HG03108 (cell line): ENCODE data around the gene PLK1.
"Not testable (repeated sequence)": the region's sequence is repeated elsewhere in the genome, so short reads cannot be mapped to it uniquely, and the experiment has no call there.

Experiments used
- ATAC-seq: cut with Tn5 transposase; IDR thresholded peaks from one replicate; pipeline ENCODE4 v1.9.1; 2021; ENCODE audit warnings: moderate library complexity; ENCODE audit not compliant: unreplicated experiment

PLK1 gene

DNA sequence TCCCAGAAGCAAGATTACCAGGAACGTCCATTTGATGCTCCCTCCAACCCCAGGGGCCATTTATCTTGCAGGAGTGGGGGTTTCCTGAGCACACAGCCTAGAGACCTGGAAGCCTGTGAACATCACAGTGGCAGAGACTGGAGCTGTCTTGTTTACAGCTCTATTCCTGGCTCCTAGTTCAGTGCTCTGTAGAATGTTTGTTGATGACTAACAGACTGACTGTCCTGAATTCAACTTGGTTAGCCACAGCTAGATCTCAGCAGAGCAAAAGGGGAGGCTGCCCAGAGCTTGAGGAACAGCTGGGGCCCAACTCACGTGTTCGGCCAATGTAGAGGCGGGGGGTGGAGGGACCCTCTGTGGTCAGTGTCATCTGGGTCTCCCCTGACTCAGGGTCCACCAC, 27.8 kb downstream of the PLK1 start:
- no peak for ATAC-seq

DNA sequence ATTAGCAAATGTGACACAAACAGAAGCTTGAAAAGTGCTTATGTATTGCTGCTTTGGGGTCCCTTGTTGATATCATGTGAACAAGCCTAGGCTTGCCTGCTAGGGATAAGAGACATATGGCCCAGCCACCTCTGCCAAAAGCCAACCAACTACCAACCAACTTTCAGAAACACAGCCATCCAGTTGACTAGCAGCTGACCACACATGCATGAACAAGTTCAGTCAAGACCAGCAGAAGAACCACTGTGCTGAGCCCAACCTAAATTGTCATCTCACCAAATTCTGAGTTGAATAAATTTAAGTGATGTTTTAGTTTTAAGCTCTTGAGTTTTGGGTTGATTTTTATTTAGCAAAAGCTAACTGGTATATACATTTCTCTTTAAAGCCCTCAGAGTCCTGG, 30.8 kb downstream of the PLK1 start:
- ATAC-seq: no peak

DNA sequence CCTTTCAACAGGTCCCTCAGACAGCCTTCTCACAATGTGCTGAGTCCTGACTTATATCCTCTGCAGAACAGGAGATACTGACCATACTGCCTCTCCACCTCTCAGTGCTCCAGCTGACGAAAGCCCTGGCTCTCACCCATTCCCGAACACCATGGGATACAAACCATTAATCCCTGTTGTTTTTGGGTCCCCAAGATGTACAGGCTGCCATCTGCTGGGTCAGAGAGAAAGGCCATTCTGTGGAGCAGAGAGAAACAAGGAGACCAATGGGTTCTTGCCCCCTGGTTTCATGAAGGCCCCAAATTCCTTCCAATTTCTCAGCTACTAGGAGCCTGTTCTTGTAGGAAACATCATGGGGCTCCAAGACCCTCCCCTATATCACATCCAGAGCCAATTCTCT, 31.3 kb downstream of the PLK1 start:
- no peak for ATAC-seq

DNA sequence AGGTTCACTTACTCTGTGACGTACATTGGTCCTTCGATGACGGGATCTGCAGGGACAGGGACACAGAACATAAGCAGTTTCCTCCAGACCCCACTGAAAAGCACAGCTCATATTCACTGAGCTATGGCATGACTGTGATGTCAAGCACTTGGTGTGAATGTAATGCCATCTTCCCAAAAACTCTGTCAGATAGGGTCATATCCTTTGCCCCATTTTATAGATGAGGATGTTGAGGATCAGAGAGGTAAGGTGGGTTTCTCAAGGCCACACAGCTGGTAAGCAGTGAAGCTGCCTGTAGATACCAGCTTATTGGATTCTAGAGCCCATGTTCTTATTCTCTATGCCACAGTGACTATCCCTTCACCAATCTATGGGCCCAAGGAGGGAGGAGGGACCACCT, 31.8 kb downstream of the PLK1 start:
- ATAC-seq: no peak

DNA sequence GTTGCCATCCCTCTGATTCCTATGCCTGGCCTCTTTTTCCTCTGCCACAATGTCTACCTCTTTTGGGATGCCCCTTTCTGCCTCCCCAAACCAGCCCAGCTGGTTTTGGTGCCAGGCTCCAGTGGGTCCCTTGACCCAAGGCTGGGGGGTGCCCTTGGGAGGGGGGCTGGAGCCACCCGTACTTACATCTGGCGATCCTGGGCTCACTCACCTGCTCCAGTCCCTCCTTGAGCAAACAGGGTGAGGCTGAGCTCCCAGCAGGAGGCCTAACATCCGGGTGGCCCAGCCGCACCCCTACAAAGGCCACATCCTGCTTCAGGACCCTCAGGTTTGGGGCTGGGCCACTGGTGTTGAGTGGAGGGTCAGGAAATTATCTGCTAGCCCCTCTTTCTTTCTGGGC, 33.1 kb downstream of the PLK1 start:
- no peak for ATAC-seq

DNA sequence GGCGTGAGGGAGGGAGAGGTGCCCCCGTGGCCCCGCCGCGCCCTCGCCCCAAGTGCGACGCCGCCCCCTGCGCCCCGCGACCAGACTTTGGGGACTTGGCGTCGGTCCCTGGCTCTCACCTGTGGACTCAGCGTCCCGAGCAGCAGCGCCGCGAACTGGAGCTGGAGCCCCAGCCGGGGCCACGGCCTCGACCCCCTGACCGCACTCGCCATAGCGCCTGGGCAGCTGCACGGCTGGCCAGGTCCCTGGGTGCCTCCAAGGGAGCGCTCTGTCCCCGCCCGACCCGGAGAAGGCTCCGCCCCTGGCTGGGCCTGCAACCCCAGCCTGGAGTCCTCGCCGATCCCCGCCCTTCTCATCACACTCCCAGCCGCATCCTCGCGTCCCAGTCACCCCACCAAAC, 34.3 kb downstream of the PLK1 start, which contains the start of gene ERN2:
Gene ERN2 (minus strand): TSS at position 247 of the 400 bp plus-strand sequence. CDS start 35 bp downstream, at position 212.
- no peak for ATAC-seq

DNA sequence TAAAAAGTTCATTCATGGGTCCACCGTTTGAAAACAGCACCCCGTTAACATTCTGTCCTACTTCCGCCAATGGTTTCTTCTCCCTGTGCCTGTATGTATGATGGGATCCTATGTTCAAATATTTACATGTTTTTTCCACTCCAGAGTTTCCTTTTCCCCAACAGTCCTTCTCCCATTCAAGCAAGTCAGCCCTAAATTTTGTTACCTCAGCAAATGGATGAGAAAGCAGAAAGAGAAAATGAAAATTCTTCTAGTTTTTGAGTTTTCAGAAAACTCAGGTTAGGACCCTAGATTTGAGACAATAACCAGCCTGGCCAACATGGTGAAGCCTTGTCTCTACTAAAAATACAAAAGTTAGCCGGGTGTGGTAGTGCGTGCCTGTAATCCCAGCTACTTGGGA, 37.8 kb downstream of the PLK1 start:
- ATAC-seq: no peak

DNA sequence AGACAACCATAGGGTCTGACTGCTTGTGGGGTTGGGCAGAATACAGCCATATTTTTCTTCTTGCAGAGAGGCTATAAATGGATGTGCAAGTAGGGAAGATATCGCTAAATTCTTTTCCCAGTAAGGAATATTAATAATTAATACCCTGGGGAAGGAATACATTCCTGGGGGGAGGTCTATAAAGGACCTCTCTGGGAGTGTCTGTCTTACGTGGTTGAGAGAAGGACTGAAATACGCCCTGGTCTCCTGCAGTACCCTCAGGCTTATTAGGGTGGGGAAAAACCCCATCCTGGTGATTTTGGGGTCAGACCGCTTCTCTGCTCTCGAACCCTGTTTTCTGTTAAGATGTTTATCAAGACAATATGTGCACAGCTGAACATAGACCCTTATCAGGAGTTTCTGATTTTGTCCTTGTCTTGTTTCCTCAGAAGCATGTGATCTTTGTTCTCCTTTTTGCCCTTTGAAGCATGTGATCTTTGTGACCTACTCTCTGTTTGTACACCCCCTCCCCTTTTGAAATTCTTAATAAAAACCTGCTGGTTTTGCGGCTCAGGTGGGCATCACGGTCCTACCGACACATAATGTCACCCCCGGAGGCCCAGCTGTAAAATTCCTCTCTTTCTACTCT, 44.0 kb downstream of the PLK1 start:
- not testable (repeated sequence) for ATAC-seq

DNA sequence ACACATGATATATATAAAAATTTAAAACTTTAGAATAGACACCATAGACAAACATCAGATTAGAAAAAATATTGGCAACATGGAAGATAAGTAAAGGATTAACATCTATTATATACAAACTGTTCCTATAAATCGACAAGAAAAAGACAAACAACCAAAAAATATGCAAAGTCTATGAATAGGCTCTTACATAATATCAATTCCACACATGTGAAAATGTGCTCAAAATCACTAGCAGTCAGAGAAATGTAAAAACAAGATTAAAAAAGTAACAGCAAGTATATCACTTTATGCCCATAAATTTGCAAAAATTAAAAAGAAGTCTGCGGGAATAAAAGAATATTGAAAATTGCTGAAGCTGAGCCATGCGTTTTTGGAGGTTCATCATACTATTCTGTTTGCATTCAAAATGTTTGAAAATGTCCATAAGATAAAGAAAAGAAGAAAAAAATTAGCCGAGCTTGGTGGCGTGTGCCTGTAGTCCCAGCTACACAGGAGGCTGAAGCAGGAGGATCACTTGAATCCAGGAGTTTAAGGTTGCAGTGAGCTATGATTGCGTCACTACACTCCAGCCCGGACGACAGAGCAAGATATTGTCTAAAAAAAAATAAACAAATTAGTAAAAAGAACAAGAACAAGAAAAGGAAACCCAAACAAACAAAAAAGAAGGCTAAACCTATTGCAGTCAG, 45.6 kb downstream of the PLK1 start:
- no peak for ATAC-seq

DNA sequence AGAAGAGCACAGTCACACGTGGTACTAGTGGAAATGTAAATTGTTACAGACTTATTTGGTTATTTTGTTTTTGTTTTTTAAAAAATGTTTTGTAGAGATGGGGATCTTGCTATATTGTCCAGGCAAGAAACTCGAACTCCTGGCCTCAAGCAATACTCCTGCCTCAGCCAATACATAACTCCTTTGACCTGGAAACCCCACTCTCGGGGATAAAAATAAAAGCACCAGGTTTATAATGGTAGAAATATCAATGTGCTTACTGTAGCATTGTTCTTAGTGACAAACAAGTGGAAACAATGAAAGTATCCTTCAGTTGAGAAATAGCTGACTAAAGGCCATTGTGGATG, 46.1 kb downstream of the PLK1 start:
- ATAC-seq: no peak

DNA sequence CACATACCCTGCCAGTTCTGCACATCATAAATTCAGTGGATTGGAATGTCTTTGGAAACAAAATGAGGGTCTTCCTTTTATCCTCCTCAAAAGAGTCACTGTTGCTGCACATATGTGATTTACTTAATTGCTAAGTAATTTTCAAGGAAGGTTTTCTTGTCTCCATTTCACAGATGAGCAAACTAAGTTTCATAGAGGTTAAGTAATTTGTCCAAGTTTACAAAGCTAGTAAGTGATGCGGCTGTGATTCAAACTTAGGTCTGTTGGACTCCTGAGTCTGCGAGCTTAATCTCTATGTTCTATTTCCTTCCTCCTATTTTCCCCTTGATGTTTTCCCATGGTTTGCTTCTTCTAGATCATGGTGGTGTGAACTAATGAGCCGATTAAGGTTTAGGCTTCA, 48.0 kb downstream of the PLK1 start:
- no peak for ATAC-seq

DNA sequence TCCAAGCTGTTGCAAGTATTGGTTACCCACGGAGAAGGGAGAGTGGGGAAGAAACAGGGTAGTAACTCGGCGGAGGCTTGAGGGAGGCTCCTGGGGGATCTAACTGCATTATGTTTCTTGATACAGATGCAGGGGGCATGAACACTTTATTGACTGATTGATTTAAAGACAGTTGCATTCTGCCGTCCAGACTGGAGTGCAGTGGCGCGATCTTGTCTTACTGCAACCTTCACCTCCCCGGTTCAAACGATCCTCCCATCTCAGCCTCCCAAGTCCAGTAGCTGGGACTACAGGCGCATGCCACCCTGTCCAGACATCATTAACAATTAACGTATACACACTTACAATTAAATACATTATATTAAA, 49.4 kb downstream of the PLK1 start:
- no peak for ATAC-seq

DNA sequence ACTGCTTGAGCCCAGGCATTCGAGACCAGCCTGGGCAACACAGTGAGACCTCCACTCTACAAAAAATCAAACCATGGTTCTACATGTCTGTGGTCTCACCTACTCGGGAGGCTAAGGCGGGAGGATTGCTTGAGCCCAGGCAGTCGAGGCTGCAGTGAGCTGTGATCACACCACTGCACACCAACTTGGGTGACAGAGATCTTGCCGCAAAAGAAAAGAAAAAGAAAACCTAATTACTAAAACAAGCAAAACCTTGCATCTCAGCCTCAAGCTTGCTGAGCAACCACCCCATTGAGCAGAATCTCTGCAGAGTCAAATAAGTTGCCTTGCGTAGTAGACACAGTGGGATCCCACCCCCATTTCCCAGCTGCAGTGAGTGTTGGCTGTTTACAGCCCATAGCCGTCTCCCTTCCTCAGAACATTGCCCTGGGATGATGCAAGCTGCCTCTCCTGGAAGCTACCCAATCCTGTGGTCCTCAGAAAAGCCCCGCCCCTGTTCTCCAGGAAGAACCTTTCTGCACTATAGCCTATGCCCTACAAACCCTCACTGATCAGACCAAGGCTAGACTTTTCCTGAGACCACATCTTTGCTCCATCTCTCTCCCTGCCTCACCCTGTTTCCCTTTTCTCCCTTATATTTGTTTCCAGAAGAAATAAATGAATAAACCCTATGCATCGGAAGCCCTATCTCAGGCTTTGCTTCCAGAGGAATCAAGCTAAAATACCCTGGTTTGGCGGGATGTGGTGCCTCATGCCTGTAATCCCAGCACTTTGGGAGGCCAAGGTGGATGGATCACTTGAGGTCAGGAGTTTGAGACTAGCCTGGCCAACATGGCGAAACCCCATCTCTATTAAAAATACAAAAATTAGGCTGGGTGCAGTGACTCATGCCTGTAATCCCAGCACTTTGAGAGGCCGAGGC, 51.1 kb downstream of the PLK1 start:
- ATAC-seq: no peak

DNA sequence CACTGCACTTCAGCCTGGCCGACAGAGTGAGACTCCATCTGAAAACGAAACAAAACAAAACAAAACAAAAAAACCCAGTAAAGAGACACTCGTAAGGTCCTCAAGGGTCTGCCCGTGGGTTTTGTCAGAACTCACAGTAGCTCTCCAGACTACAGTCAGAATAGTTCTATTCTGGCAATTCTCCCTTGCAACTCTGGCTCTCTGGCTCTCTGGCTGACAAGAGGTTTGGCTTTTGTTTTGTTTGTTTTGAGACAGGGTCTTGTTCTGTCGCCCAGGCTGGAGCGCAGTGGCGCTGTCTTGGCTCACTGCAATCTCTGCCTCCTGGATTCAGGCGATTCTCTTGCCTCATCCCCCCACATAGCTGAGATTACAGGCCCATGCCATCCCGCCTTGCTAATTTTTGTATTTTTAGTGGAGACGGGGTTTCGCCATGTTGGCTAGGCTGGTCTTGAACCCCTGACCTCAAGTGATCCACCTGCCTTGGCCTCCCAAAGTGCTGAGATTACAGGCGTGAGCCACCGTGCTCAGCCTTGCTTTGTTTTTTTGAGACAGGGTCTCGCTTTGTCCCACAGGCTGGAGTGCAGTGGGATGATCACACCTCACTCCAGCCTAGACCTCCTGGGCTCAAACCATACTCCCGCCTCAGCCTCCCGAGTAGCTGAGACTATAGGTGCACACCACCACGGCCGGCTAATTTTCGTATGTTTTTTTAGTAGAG, 55.6 kb downstream of the PLK1 start:
- no peak for ATAC-seq

DNA sequence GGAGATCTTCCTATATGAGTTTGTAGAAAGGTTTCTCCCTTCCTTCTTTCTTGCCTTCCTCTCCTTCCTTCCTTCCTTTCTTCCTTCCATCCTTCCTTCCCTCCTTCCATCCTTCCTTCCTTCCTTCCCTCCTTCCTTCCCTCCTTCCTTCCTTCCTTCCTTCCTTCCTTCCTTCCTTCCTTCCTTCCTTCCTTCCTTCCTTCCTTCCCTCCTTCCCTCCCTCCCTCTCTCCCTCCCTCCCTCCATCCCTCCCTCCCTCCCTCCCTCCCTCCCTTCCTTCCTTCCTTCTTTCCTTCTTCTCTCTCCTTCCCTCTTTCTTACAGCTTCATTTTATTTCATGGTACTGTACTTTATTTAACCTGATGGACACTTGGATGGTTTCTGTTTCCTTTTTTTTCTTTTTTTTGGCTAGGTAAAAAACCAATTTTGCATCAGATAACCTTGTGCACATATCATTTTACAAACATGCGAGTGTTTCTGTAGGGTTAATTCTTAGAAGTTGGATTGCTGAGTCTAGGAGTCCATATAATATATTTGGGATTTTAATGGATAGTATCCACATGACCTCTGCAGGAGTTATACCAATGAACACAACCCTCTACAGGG, 58.8 kb downstream of the PLK1 start:
- ATAC-seq: not testable (repeated sequence)

DNA sequence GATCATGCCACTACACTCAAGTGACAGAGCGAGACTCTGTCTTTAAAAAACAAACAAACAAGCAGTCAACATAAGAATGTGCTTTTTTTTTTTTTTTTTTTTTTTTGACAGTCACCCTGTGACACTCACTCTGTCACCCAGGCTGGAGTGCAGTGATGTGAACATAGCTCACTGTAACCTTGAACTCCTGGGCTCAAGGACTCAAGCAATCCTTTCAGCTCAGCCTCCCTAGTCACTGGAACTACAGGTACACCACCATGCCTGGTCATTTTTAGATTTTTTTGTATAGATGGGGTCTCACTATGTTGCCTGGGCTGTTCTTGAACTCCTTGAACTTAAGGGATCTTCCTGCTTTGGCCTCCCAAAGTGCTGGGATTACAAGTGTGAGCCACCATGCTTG, 60.8 kb downstream of the PLK1 start:
- ATAC-seq: no peak
